Keratinocyte (primary cell): ENCODE measurements around the gene DOK5. TPM values are rescaled to one million over a fixed set of nuclear protein-coding genes. Genes with fewer than 3 reads are reported as not detected.

Source experiments
- DNase-seq: peaks from one replicate; pipeline ENCODE4 v3.0.0-alpha.2; 2011; ENCODE audit warnings: low read depth, missing footprints, low spot score
- FAIRE-seq: peaks from 2 replicates; lab custom pipeline; 2011; peaks lifted over from hg19 to GRCh38; lab: Jason Lieb, UNC
- H2AFZ ChIP-seq: 2 replicates; pipeline ENCODE4 v1.6.0; 2012; ENCODE audit warnings: low read length, control low read depth, inconsistent platforms; ENCODE audit not compliant: control insufficient read depth
- H3K27ac ChIP-seq: 2 replicates; pipeline ENCODE4 v1.5.1; 2011; ENCODE audit warnings: low read length; ENCODE audit not compliant: control insufficient read depth, insufficient read depth
- H3K27me3 ChIP-seq: 3 replicates; pipeline ENCODE4 v1.6.0; 2011; ENCODE audit warnings: low read length; ENCODE audit not compliant: control insufficient read depth, insufficient read depth; ENCODE audit errors: extremely low read depth
- H3K36me3 ChIP-seq, 2 experiments: 2 replicates in 1 of 2; 3 replicates in 1 of 2; pipeline ENCODE4 v1.5.1; 2011; ENCODE audit warnings: low read length in 2 of 2, mild to moderate bottlenecking in 1 of 2; ENCODE audit not compliant: control insufficient read depth in 2 of 2, insufficient read depth in 2 of 2; ENCODE audit errors: extremely low read depth in 1 of 2
- H3K4me1 ChIP-seq: 3 replicates; pipeline ENCODE4 v1.5.1; 2011; ENCODE audit warnings: low read length; ENCODE audit not compliant: control insufficient read depth, insufficient read depth; ENCODE audit errors: extremely low read depth
- H3K4me2 ChIP-seq: 3 replicates; pipeline ENCODE4 v1.6.0; 2011; ENCODE audit warnings: low read depth, low read length; ENCODE audit not compliant: control insufficient read depth, insufficient read depth; ENCODE audit errors: extremely low read depth
- H3K4me3 ChIP-seq, 3 experiments: fragments of 200-600 bp in 1 of 3; sonication (generic) in 1 of 3; 2 replicates in 2 of 3; 3 replicates in 1 of 3; pipeline ENCODE4 v1.5.1; 2011 to 2016; ENCODE audit warnings: low read length in 3 of 3, mild to moderate bottlenecking in 3 of 3, control low read depth in 2 of 3, inconsistent platforms in 1 of 3, low read depth in 1 of 3, mixed read lengths in 1 of 3, mixed run types in 1 of 3, moderate library complexity in 1 of 3; ENCODE audit not compliant: control insufficient read depth in 2 of 3, insufficient read depth in 2 of 3; ENCODE audit errors: extremely low read depth in 1 of 3
- H3K79me2 ChIP-seq: 2 replicates; pipeline ENCODE4 v1.6.0; 2012; ENCODE audit warnings: low read length; ENCODE audit not compliant: control insufficient read depth, insufficient read depth
- H3K9ac ChIP-seq: 3 replicates; pipeline ENCODE4 v1.6.0; 2011; ENCODE audit warnings: low read length; ENCODE audit not compliant: control insufficient read depth, insufficient read depth; ENCODE audit errors: extremely low read depth
- H3K9me1 ChIP-seq: 3 replicates; pipeline ENCODE4 v1.6.0; 2011; ENCODE audit warnings: low read length; ENCODE audit not compliant: control insufficient read depth, insufficient read depth; ENCODE audit errors: extremely low read depth
- H3K9me3 ChIP-seq: 2 replicates; pipeline ENCODE4 v1.5.1; 2012; ENCODE audit warnings: low read depth, low read length; ENCODE audit not compliant: control insufficient read depth
- H4K20me1 ChIP-seq: 3 replicates; pipeline ENCODE4 v1.6.0; 2011; ENCODE audit warnings: low read length; ENCODE audit not compliant: control insufficient read depth, insufficient read depth; ENCODE audit errors: extremely low read depth
- CTCF ChIP-seq, 3 experiments: IDR thresholded peaks in 1 of 3; conservative IDR thresholded peaks in 1 of 3; optimal IDR thresholded peaks in 1 of 3; 2 replicates in 2 of 3; 3 replicates in 1 of 3; pipeline versions ENCODE3 to v1.5.1; 2011; ENCODE audit warnings: low read length in 3 of 3, mild to moderate bottlenecking in 3 of 3, moderate library complexity in 2 of 3, control low read depth in 1 of 3, inconsistent platforms in 1 of 3; ENCODE audit not compliant: insufficient read depth in 2 of 3; ENCODE audit errors: extremely low read depth in 1 of 3
- EZH2 ChIP-seq: IDR thresholded peaks from one replicate; pipeline ENCODE4 v1.6.1; 2012; ENCODE audit warnings: inconsistent platforms, mild to moderate bottlenecking, low read length, moderate library complexity
- dilution Hi-C: fragments of 300-500 bp; cut with MboI; formaldehyde crosslinking; loops from one replicate; pipeline ENCODE4 v1.7.0; 2020; ENCODE audit warnings: low sequenced_read_pairs; ENCODE audit not compliant: extremely low pct_ligation_motif_present
- polyA plus RNA-seq, 5 experiments: library from polyadenylated mRNA; depleted of rRNA in 3 of 5; stranded (reverse) in 3 of 5; stranded (forward) in 1 of 5; unstranded in 1 of 5; fragments of >200 nt; gene quantifications; 1 replicate in 1 of 5; 2 replicates in 3 of 5; 3 replicates in 1 of 5; pipeline versions ENCODE4 v1.2.1 to v1.2.3, GENCODE V29; 2011 to 2012; ENCODE audit warnings: missing spikeins in 2 of 5, low read depth in 1 of 5, low replicate concordance in 1 of 5

Gene DOK5
- polyA plus RNA-seq, 1 donor (not counting 4 experiments of a cell fraction or from before 2014, with no cell fraction given): not detected

DNA sequence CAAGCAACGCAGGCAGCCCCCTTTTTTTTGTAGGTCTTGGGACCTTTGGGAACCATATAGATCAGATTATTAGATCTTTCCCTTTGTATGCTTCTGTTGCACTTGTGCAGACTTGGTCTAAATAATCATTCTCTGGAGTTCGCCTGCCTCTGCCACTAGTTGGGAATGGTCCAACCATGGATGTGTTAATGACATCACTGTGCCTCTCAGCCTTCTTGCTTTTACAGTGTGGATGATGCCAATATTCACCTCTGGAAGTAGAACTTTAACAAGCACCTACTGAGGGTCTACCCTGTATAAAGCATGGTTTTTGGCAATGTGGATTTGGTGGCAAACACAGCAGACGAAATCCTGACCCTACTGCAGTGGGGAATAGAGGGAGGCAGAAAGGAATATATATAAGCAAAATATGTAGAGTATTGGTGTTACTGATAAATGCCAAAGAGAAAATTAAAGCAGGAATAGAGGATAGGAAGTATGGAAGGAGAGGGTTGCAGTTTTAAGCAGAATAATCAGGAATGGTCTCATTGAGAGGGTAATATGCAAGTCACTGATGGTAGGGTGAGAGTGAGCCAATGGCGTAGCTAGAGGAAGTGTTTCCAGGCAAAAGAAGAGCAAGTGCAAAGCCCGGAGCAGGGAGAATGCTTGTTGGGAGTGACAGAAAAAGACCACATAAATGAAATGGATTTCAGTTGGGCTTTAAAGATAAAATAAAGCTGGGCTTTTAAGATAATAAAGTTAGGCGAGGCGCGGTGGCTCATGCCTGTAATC is 97.5 kb downstream of the DOK5 start:
- H3K27me3 ChIP-seq: no peaks in the 10 kb centered on the region

DNA sequence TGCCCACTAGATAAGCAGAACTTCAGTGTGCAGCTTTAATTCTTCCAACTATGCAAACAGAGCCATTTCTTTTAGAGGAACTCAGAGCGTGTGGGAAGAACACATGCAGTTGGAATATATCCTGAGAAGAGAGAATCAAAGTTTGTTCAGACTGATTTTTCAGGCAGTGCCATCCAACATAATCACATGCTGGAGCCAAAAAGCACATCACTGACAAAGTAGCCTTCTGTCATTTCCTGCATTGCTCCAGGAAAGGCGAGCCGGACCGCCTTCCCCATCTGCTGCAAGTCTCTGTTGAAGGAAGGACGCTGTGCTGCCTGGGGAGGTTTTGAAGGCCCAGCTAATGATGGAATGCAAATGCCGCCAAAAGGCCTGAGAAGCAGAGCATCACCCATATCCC is 98.4 kb downstream of the DOK5 start:
- Histone ChIP-seq H3K27ac (no peak overlapping the region), H3K4me3 (no peak overlapping the region), H3K4me1 (no peaks in the 10 kb centered on the region), H3K9me3 (no peaks in the 10 kb centered on the region), H3K9ac (no peak overlapping the region), H3K4me2 (no peak overlapping the region), H4K20me1 (no peaks in the 10 kb centered on the region), H3K36me3 (no peaks in the 10 kb centered on the region), H3K27me3 (no peaks in the 10 kb centered on the region), H3K9me1 (no peaks in the 10 kb centered on the region), H2AFZ (no peak overlapping the region), H3K79me2 (no peaks in the 10 kb centered on the region)
- TF ChIP-seq CTCF (optimal IDR thresholded peaks at IDR 0.05 in 1 of 3, IDR thresholded peaks at IDR 0.05 in 1 of 3, conservative IDR thresholded peaks at IDR 0.05 in 1 of 3; ENCODE audit: extremely low read depth in 1 of 3, insufficient read depth in 2 of 3, low read length in 3 of 3) (no peak), EZH2 (no peak)
- FAIRE-seq: no peak
- DNase-seq: no peak
- dilution Hi-C loops: no loop called here

More for the DNA sequence above, 97.5 kb downstream of the DOK5 start:
- Histone ChIP-seq H3K4me1 (no peaks in the 10 kb centered on the region), H3K9ac (no peak overlapping the region), H2AFZ (no peak overlapping the region), H3K4me2 (no peak overlapping the region), H3K36me3 (no peaks in the 10 kb centered on the region), H3K9me1 (no peaks in the 10 kb centered on the region), H3K27ac (no peak overlapping the region), H3K9me3 (no peaks in the 10 kb centered on the region), H4K20me1 (no peaks in the 10 kb centered on the region), H3K4me3 (no peak overlapping the region), H3K79me2 (no peaks in the 10 kb centered on the region)
- dilution Hi-C loops: no loop called here
- FAIRE-seq (no peak), DNase-seq (no peak)
- TF ChIP-seq CTCF (optimal IDR thresholded peaks at IDR 0.05 in 1 of 3, IDR thresholded peaks at IDR 0.05 in 1 of 3, conservative IDR thresholded peaks at IDR 0.05 in 1 of 3; ENCODE audit: extremely low read depth in 1 of 3, insufficient read depth in 2 of 3, low read length in 3 of 3): no peak
